GM18498 (cell line): ENCODE data around the gene GYG1.

Experiments used
- ATAC-seq: cut with Tn5 transposase; IDR thresholded peaks from one replicate; pipeline ENCODE4 v1.9.1; 2021; ENCODE audit warnings: mild to moderate bottlenecking, moderate library complexity; ENCODE audit not compliant: unreplicated experiment

GYG1 gene

DNA sequence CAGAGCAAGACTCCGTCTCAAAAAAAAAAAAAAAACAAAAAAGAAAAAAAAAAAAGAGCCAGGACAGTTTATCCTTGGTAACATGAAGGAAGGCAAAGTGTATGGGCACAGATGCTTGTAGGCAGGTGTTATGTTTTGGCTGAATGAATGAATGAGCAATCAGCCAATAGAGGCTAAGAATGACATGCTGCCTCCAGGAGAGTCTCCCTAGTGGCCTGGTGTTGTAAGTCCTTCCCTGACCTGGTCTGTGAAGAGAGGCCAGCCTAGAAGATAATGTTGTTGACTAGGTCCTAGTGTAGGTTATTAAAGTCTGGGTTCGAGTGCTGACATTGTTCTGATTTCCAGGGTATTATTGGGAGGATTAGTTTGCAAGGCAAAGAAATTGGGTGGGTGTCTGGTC is 24.9 kb downstream of the GYG1 start:
- ATAC-seq, result no peak

GRCh38 chr3:149016669-149017541 is 25.6 kb downstream of the GYG1 start:
- ATAC-seq, result no peak

DNA sequence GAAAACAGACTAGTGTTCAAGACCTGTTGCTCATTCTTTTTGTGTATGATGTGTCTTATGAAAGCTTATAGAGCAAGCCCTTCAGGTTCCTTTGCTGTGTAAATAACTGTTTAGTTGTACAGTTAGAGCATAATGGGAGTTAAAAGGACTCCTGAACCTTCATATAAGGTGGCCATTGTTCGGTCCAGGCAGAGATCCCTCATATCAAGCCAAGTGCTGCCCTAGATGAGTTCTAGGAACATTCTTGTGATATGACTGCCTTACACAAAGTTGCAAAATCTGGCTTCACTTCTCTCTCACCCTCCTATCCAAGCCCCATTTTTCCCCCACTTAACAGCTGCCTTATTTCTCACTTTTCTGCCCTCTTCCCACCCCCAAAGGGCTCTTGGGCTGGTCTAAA is 26.9 kb downstream of the GYG1 start:
- ATAC-seq, result no peak

DNA sequence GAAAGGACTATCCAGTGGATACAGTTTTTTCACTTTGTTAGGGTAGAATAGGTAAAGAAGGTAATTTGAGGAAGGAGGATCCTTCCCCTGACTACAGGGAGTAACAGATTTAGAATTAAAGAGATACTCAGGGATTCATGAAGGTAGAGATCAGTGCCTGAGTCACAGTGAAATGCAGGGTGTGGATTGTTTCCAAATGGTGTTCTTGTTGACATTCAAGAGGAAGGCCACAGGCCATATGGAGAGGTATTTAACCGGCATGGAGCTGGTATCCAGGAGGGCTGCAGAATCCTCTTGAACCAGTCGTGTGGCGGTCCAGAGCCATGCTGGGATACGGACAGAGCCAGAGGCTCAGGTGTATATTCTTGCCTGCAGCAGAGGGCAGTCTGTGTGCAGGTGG is 28.2 kb downstream of the GYG1 start:
- ATAC-seq, result no peak

GRCh38 chr3:149020196-149020838 is 29.0 kb downstream of the GYG1 start:
- no peak for ATAC-seq

DNA sequence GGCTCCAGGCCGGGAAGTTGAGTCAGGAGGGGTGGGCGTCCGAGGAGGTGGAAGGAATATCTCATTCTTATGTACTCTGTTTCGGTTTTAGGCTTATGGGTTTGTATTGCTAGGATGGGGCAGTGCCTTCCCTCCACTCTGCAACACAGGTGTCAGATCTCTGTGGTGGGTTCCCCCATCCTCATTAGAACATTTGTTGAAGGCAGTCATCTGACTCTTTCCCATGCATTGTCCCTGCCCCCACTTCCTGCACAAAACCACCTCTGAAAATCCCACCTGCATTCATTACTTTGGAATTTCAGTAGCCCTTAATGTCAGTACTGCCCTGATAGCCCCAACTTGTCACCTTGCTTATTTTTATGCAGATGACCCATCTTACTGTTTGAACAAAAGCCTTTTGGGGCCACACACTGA is 29.5 kb downstream of the GYG1 start:
- no peak for ATAC-seq

DNA sequence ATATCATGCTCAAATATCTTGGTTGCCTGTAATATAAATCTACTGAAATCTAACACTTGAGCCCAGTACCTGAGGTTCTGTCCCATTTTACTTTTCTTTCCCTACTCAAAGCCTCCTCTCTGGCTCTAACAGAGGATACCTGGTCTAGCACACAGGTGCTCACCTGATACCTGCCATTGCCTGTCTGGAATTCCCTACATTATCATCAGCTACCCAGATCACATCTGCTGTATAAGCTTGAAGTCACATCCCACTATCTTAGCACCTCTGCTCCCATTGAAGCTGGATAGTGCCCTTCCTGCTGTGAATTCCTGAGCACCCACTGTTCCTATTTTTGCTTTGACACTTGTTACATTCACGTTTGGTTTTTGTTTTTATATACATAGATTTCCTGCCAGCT is 30.5 kb downstream of the GYG1 start:
- ATAC-seq, result no peak

- no peak for ATAC-seq
These were observed 32.6 kb downstream of the GYG1 start for GRCh38 chr3:149023951-149024350.

DNA sequence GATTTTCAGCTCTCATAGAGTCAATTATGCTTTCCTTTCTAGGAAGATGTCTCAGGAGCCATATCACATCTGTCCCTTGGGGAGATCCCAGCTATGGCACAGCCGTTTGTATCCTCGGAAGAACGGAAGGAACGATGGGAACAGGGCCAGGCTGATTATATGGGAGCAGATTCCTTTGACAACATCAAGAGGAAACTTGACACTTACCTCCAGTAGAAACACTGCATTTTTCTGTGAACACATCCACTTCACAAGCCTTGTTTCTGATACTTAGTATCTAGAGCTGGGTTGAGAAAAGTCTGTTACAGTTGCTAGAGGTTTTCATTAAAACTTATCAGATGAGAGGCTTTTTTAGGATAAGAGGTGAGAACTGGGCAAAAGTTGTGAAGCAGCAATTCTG is 35.4 kb downstream of the GYG1 start:
- no peak for ATAC-seq

GRCh38 chr3:149031096-149031495 is 39.8 kb downstream of the GYG1 start:
- no peak for ATAC-seq

DNA sequence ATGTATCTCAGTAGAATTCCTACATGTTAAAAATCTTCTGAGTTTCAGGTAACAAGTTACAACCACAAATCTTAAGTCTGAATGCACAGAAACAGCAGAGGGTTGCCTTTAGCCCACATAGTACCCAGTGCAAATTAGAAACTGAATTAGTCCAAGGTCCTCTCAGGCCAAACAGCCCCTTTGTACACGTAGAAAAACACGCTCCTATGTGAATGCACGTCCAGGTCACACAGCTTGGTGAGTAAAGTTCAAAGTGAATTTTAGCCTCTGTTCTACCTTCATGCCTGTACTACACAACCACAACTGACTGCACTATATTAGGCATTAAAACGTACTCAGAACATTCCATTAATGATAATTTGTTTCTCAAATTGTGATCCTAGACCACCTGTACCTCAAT is 46.3 kb downstream of the GYG1 start:
- no peak for ATAC-seq

DNA sequence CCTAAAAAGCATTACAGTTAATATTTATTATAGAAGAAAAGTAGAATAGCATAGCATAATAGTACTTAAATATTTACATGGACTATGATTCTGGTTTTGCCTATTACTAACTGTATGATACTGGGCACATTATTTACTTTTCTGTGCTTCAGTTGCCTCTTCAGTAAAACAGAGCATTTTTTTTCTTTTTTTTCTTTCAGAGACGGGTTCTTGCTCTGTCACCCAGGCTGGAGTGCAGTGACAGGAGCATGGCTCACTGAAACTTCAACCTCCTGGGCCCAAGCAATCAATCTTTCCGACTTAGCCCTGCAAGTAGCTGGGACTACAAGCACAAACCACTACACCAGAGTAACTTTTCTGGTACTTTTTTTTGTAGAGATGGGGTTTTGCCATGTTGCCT is 47.0 kb downstream of the GYG1 start:
- no peak for ATAC-seq

DNA sequence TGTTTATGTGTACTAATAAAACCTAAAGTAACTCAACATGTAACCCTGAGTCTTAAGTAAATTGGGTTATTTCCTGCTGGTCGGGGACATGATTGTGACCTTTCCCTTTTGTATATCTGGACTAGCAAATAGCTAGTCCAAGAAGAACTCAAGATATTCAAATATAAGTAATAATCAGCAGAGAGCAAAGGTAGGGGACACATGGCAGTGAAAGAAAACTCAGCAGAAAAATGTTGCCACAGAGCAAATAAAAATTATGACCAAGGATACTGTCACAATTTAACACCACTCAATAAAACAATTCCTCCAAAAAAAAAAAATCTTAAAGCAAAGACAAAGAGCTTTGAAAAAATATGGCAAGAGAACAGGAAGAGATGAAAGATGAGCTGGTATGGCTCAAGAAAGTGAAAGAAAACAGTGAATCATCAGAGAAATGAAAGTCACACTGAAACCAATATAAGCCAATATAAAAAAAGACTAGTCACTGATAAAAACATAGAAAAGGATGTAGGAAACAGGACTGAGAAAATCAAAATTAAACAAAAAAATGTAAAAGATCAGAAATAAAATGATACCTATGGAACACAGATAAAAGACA is 51.5 kb downstream of the GYG1 start:
- peak; percentile 92 for ATAC-seq

GRCh38 chr3:149044339-149045083 is 53.2 kb downstream of the GYG1 start:
- no peak for ATAC-seq

DNA sequence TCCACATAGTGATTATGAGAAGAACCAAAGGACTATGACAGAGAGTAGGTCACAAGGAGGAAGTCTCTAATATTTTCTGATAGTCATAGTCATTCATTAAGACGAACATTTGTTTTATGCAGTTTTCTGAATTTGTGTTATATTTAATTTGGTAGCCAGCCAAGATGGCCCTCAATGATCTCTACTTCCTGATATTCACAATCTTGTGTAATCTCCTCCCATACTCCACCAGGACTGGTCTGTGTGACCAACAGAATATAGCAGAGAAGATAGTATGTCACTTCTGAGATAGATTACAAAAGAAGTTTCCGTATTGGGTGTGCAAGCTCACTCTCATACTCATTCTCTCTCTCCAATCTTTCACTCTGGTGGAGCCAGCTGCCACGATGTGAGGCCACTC is 64.2 kb downstream of the GYG1 start:
- no peak for ATAC-seq

DNA sequence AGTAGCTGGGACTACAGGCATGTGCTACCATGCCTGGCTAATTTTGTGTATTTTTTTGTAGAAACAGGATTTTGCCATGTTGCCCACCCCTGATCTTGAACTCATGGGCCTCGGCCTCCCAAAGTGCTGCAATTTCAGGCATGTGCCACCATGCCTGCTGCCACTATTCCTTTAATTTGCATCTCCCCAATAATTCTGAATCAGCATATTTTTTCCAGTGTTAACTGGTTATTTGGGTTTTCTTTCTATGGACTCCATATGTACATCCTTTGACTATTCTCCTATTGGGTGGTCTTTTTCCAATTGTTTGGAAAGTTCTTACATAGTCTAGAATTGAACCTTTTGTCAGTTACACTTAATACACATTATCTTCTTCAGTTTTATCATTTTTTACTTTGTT is 66.9 kb downstream of the GYG1 start:
- peak; percentile 11 for ATAC-seq

GRCh38 chr3:149058602-149059001 is 67.3 kb downstream of the GYG1 start:
- ATAC-seq, result peak; percentile 86

DNA sequence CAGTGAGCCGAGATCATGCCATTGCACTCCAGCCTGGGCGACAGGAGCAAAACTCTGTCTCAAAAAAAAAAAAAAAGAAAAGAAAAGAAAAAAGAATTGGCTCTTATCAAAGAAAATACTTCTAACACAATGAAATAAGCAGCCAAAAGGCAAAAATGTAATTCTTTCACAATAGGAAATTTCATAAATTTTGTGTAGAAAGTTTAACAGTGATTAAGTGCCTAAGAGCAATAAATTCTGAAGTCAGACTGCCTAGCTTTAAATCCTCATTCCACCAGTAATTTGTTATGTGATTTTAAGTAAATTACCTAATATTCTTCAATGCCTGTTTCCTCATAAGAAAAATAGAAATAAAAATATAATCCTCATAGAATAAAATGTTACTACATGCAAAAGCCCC is 70.4 kb downstream of the GYG1 start:
- no peak for ATAC-seq

DNA sequence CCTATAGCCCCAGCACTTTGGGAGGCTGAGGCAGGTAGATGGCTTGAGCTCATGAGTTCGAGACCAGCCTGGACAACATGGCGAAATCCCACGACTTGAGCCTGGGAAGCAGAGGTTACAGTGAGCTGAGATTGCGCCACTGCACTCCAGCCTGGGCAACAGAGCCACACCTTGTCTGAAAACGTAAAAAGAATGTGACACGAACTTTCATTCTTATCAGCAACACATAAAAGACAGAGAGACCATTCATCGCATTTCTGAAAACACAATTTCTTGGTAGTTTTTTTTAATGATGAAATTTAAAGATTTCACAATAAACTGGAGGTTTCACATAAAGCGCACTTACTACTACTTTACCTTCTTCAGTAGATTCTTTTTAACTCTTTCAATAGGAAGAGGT is 76.5 kb downstream of the GYG1 start:
- no peak for ATAC-seq
